Activated naive CD4-positive, alpha-beta T cell treated with anti-CD3 and anti-CD28 coated beads, Interleukin-2, amount 50 U/mL, for 24 hours (primary cell): Measurements from ENCODE around the gene SKA1.
"Not testable (repeated sequence)": the region's sequence is repeated elsewhere in the genome, so short reads cannot be mapped to it uniquely, and the experiment has no call there.

Experiments used
- H3K27ac Mint-ChIP-seq: one replicate; pipeline ENCODE4 v1.8.0; 2021; ENCODE audit warnings: mild to moderate bottlenecking, mixed read lengths
- H3K27me3 Mint-ChIP-seq: one replicate; pipeline ENCODE4 v1.8.0; 2021; ENCODE audit warnings: mixed read lengths
- H3K36me3 Mint-ChIP-seq: one replicate; pipeline ENCODE4 v1.8.0; 2021; ENCODE audit warnings: mixed read lengths
- H3K4me1 Mint-ChIP-seq: one replicate; pipeline ENCODE4 v1.8.0; 2021; ENCODE audit warnings: mixed read lengths
- H3K4me3 Mint-ChIP-seq: one replicate; pipeline ENCODE4 v1.8.0; 2021; ENCODE audit warnings: mild to moderate bottlenecking, mixed read lengths
- H3K9me3 Mint-ChIP-seq: one replicate; pipeline ENCODE4 v1.8.0; 2021; ENCODE audit warnings: mixed read lengths

Gene SKA1

GRCh38 chr18:50405582-50406271, 30.9 kb downstream of the SKA1 start:
- no peaks in the 10 kb centered on the region for H3K4me1 Mint-ChIP-seq
- peaks cover 39% of the 10 kb centered on the region for H3K27me3 Mint-ChIP-seq
- H3K9me3 Mint-ChIP-seq = no peaks in the 10 kb centered on the region
- no peak overlapping the region for H3K27ac Mint-ChIP-seq
- no peak overlapping the region for H3K4me3 Mint-ChIP-seq
- no peaks in the 10 kb centered on the region for H3K36me3 Mint-ChIP-seq

- H3K36me3 Mint-ChIP-seq = no peaks in the 10 kb centered on the region
- no peak overlapping the region for H3K27ac Mint-ChIP-seq
- no peak overlapping the region for H3K4me3 Mint-ChIP-seq
- H3K9me3 Mint-ChIP-seq = no peaks in the 10 kb centered on the region
- H3K27me3 Mint-ChIP-seq = peaks cover 28% of the 10 kb centered on the region
- no peaks in the 10 kb centered on the region for H3K4me1 Mint-ChIP-seq
Measured at GRCh38 chr18:50409236-50409635, 34.4 kb downstream of the SKA1 start.

GRCh38 chr18:50410008-50410407, 35.2 kb downstream of the SKA1 start:
- no peak overlapping the region for H3K27ac Mint-ChIP-seq
- H3K36me3 Mint-ChIP-seq = no peaks in the 10 kb centered on the region
- no peaks in the 10 kb centered on the region for H3K4me1 Mint-ChIP-seq
- peaks cover 23% of the 10 kb centered on the region for H3K27me3 Mint-ChIP-seq
- no peak overlapping the region for H3K4me3 Mint-ChIP-seq
- H3K9me3 Mint-ChIP-seq = no peaks in the 10 kb centered on the region

GRCh38 chr18:50410894-50411293, 36.0 kb downstream of the SKA1 start:
- Mint-ChIP-seq H3K36me3 (no peaks in the 10 kb centered on the region), H3K4me1 (no peaks in the 10 kb centered on the region), H3K27ac (no peak overlapping the region), H3K27me3 (peaks cover 19% of the 10 kb centered on the region), H3K4me3 (no peak overlapping the region), H3K9me3 (no peaks in the 10 kb centered on the region)

GRCh38 chr18:50416832-50417231, 42.0 kb downstream of the SKA1 start:
- H3K4me3 Mint-ChIP-seq, H3K9me3 Mint-ChIP-seq: not testable (repeated sequence)
- H3K27me3 Mint-ChIP-seq = peaks cover 21% of the 10 kb centered on the region

GRCh38 chr18:50417705-50418104, 42.9 kb downstream of the SKA1 start:
- not testable (repeated sequence) for H3K4me1 Mint-ChIP-seq, H3K36me3 Mint-ChIP-seq, H3K4me3 Mint-ChIP-seq, H3K9me3 Mint-ChIP-seq, H3K27ac Mint-ChIP-seq
- H3K27me3 Mint-ChIP-seq = peaks cover 17% of the 10 kb centered on the region

More at GRCh38 chr18:50416832-50417231, 42.0 kb downstream of the SKA1 start:
- not testable (repeated sequence) for H3K4me1 Mint-ChIP-seq, H3K36me3 Mint-ChIP-seq, H3K27ac Mint-ChIP-seq

GRCh38 chr18:50418650-50419049, 43.8 kb downstream of the SKA1 start:
- Mint-ChIP-seq H3K36me3 (peaks cover 3% of the 10 kb centered on the region), H3K4me3 (no peak overlapping the region), H3K27ac (no peak overlapping the region), H3K9me3 (peaks cover 5% of the 10 kb centered on the region), H3K4me1 (no peaks in the 10 kb centered on the region), H3K27me3 (peaks cover 12% of the 10 kb centered on the region)

GRCh38 chr18:50422286-50422898, 47.5 kb downstream of the SKA1 start:
- Mint-ChIP-seq H3K4me1 (no peaks in the 10 kb centered on the region), H3K36me3 (peaks cover 3% of the 10 kb centered on the region), H3K27ac (no peak overlapping the region), H3K9me3 (peaks cover 13% of the 10 kb centered on the region), H3K27me3 (peaks cover 11% of the 10 kb centered on the region), H3K4me3 (no peak overlapping the region)

- Mint-ChIP-seq H3K4me3 (no peak overlapping the region), H3K36me3 (no peaks in the 10 kb centered on the region), H3K27ac (no peak overlapping the region), H3K9me3 (peaks cover 8% of the 10 kb centered on the region), H3K4me1 (no peaks in the 10 kb centered on the region), H3K27me3 (peaks cover 12% of the 10 kb centered on the region)
Measured at GRCh38 chr18:50424877-50425690, 50.2 kb downstream of the SKA1 start.

GRCh38 chr18:50427896-50428295, 53.0 kb downstream of the SKA1 start:
- no peaks in the 10 kb centered on the region for H3K4me1 Mint-ChIP-seq
- H3K9me3 Mint-ChIP-seq = peaks cover 8% of the 10 kb centered on the region
- no peak overlapping the region for H3K27ac Mint-ChIP-seq
- peaks cover 9% of the 10 kb centered on the region for H3K27me3 Mint-ChIP-seq
- H3K36me3 Mint-ChIP-seq = no peaks in the 10 kb centered on the region
- no peak overlapping the region for H3K4me3 Mint-ChIP-seq

- peaks cover 8% of the 10 kb centered on the region for H3K9me3 Mint-ChIP-seq
- H3K4me3 Mint-ChIP-seq = no peak overlapping the region
- H3K27me3 Mint-ChIP-seq = peaks cover 9% of the 10 kb centered on the region
- no peak overlapping the region for H3K27ac Mint-ChIP-seq
- H3K36me3 Mint-ChIP-seq = no peaks in the 10 kb centered on the region
- H3K4me1 Mint-ChIP-seq = no peaks in the 10 kb centered on the region
Measured at GRCh38 chr18:50428531-50429206, 53.8 kb downstream of the SKA1 start.

GRCh38 chr18:50429207-50429948, 54.5 kb downstream of the SKA1 start:
- Mint-ChIP-seq H3K4me1 (no peaks in the 10 kb centered on the region), H3K36me3 (no peaks in the 10 kb centered on the region), H3K4me3 (no peak overlapping the region), H3K9me3 (peaks cover 8% of the 10 kb centered on the region), H3K27me3 (peaks cover 9% of the 10 kb centered on the region), H3K27ac (no peak overlapping the region)

GRCh38 chr18:50432915-50433314, 58.1 kb downstream of the SKA1 start:
- Mint-ChIP-seq H3K27me3 (peaks cover 5% of the 10 kb centered on the region), H3K27ac (no peak overlapping the region), H3K4me3 (no peak overlapping the region), H3K9me3 (no peaks in the 10 kb centered on the region), H3K4me1 (no peaks in the 10 kb centered on the region), H3K36me3 (no peaks in the 10 kb centered on the region)

- H3K4me3 Mint-ChIP-seq, H3K27ac Mint-ChIP-seq, H3K4me1 Mint-ChIP-seq, H3K27me3 Mint-ChIP-seq, H3K36me3 Mint-ChIP-seq, H3K9me3 Mint-ChIP-seq: not testable (repeated sequence)
Measured at GRCh38 chr18:50436742-50437141, 61.9 kb downstream of the SKA1 start.

GRCh38 chr18:50439460-50440015, 64.7 kb downstream of the SKA1 start:
- H3K27me3 Mint-ChIP-seq = peaks cover 1% of the 10 kb centered on the region
- no peak overlapping the region for H3K4me3 Mint-ChIP-seq
- no peak overlapping the region for H3K27ac Mint-ChIP-seq
- H3K4me1 Mint-ChIP-seq = no peaks in the 10 kb centered on the region
- no peaks in the 10 kb centered on the region for H3K36me3 Mint-ChIP-seq
- H3K9me3 Mint-ChIP-seq = peaks cover 5% of the 10 kb centered on the region
